OCI-M2 (cell line): Measurements from ENCODE around the gene DIP2C.
"Not testable (repeated sequence)": the region's sequence is repeated elsewhere in the genome, so short reads cannot be mapped to it uniquely, and the experiment has no call there.

Experiments
- DNase-seq: peaks from one replicate; lab custom pipeline; 2025; ENCODE audit not compliant: unreplicated experiment; lab: John Stamatoyannopoulos, UW

DIP2C gene

GRCh38 chr10:435397-435796 lies 254.1 kb downstream of the DIP2C start:
- DNase-seq: no peak

GRCh38 chr10:429696-430095 lies 259.8 kb downstream of the DIP2C start:
- DNase-seq: no peak

- no peak for DNase-seq
Observed at GRCh38 chr10:427761-428519, 261.5 kb downstream of the DIP2C start.

- DNase-seq: not testable (repeated sequence)
Observed at GRCh38 chr10:425365-425764, 264.1 kb downstream of the DIP2C start.

GRCh38 chr10:424724-425123 lies 264.7 kb downstream of the DIP2C start:
- not testable (repeated sequence) for DNase-seq

- DNase-seq: no peak
Observed at GRCh38 chr10:423178-423577, 266.3 kb downstream of the DIP2C start.

GRCh38 chr10:422675-423074 lies 266.8 kb downstream of the DIP2C start:
- no peak for DNase-seq

GRCh38 chr10:422241-422640 lies 267.2 kb downstream of the DIP2C start:
- no peak for DNase-seq

- DNase-seq: no peak
Observed at GRCh38 chr10:421170-421569, 268.3 kb downstream of the DIP2C start.

- DNase-seq: no peak
Observed at GRCh38 chr10:420154-421121, 269.0 kb downstream of the DIP2C start.

GRCh38 chr10:418894-419293 lies 270.6 kb downstream of the DIP2C start:
- no peak for DNase-seq

- no peak for DNase-seq
Observed at GRCh38 chr10:418226-418625, 271.2 kb downstream of the DIP2C start.

- DNase-seq: no peak
Observed at GRCh38 chr10:416091-416515, 273.4 kb downstream of the DIP2C start.

GRCh38 chr10:413662-414071 lies 275.8 kb downstream of the DIP2C start:
- no peak for DNase-seq

GRCh38 chr10:412109-412508 lies 277.4 kb downstream of the DIP2C start:
- no peak for DNase-seq

- DNase-seq: no peak
Observed at GRCh38 chr10:411603-412002, 277.9 kb downstream of the DIP2C start.

GRCh38 chr10:409408-410040 lies 279.9 kb downstream of the DIP2C start:
- no peak for DNase-seq

- no peak for DNase-seq
Observed at GRCh38 chr10:408236-408635, 281.2 kb downstream of the DIP2C start.

GRCh38 chr10:406976-407375 lies 282.5 kb downstream of the DIP2C start:
- no peak for DNase-seq

GRCh38 chr10:405648-406047 lies 283.8 kb downstream of the DIP2C start:
- no peak for DNase-seq

- no peak for DNase-seq
Observed at GRCh38 chr10:404991-405390, 284.5 kb downstream of the DIP2C start.

- no peak for DNase-seq
Observed at GRCh38 chr10:404346-404745, 285.1 kb downstream of the DIP2C start.
